ENCODE results near the gene ZNF446.
"Not testable (repeated sequence)": the region's sequence is repeated elsewhere in the genome, so short reads cannot be mapped to it uniquely, and the experiment has no call there.

GRCh38 chr19:58470837-58471543 lies 5.2 kb upstream of the ZNF446 start:
- TF ChIP-seq, protein P1, sequence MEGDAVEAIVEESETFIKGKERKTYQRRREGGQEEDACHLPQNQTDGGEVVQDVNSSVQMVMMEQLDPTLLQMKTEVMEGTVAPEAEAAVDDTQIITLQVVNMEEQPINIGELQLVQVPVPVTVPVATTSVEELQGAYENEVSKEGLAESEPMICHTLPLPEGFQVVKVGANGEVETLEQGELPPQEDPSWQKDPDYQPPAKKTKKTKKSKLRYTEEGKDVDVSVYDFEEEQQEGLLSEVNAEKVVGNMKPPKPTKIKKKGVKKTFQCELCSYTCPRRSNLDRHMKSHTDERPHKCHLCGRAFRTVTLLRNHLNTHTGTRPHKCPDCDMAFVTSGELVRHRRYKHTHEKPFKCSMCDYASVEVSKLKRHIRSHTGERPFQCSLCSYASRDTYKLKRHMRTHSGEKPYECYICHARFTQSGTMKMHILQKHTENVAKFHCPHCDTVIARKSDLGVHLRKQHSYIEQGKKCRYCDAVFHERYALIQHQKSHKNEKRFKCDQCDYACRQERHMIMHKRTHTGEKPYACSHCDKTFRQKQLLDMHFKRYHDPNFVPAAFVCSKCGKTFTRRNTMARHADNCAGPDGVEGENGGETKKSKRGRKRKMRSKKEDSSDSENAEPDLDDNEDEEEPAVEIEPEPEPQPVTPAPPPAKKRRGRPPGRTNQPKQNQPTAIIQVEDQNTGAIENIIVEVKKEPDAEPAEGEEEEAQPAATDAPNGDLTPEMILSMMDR (IDR thresholded peaks at IDR 0.05) = not testable (repeated sequence)
- not testable (repeated sequence) for TF ChIP-seq POLR2A, EP300 (IDR thresholded peaks at IDR 0.05)

Measured in tibial nerve (tissue), 4 donors.